Osteoblast (primary cell): Measurements from ENCODE around the gene ANO2. TPM values are rescaled to one million over a fixed set of nuclear protein-coding genes. Genes with fewer than 3 reads are reported as not detected.
"Not testable (repeated sequence)": the region's sequence is repeated elsewhere in the genome, so short reads cannot be mapped to it uniquely, and the experiment has no call there.

Source experiments
- DNase-seq: peaks from one replicate; pipeline ENCODE4 v3.0.0; 2011; ENCODE audit warnings: low spot score, mixed read lengths; ENCODE audit not compliant: insufficient read length; ENCODE audit errors: missing footprints
- H2AFZ ChIP-seq: 2 replicates; pipeline ENCODE4 v1.6.0; 2011; ENCODE audit warnings: mild to moderate bottlenecking, low read length
- H3K27ac ChIP-seq: 2 replicates; pipeline ENCODE4 v1.5.1; 2011; ENCODE audit warnings: mild to moderate bottlenecking, low read depth, low read length, moderate library complexity
- H3K27me3 ChIP-seq: 2 replicates; pipeline ENCODE4 v1.6.0; 2012; ENCODE audit warnings: mild to moderate bottlenecking, control low read depth, inconsistent platforms, low read length, moderate library complexity; ENCODE audit not compliant: insufficient read depth
- H3K36me3 ChIP-seq: 2 replicates; pipeline ENCODE4 v1.5.1; 2011; ENCODE audit warnings: mild to moderate bottlenecking, low read length, control low read depth, moderate library complexity; ENCODE audit not compliant: insufficient read depth
- H3K4me1 ChIP-seq: 2 replicates; pipeline ENCODE4 v1.5.1; 2011; ENCODE audit warnings: mild to moderate bottlenecking, low read length, control low read depth, moderate library complexity; ENCODE audit not compliant: insufficient read depth
- H3K4me2 ChIP-seq: 2 replicates; pipeline ENCODE4 v1.6.0; 2011; ENCODE audit warnings: mild to moderate bottlenecking, low read length; ENCODE audit not compliant: insufficient read depth
- H3K4me3 ChIP-seq: fragments of 200-600 bp; sonication (generic); 3 replicates; pipeline ENCODE4 v1.5.1; 2012; ENCODE audit warnings: mild to moderate bottlenecking, low read length, inconsistent platforms; ENCODE audit not compliant: insufficient read depth
- H3K79me2 ChIP-seq: 2 replicates; pipeline ENCODE4 v1.6.0; 2012; ENCODE audit warnings: mild to moderate bottlenecking, low read length, control low read depth, inconsistent platforms; ENCODE audit not compliant: insufficient read depth
- H3K9me3 ChIP-seq: 2 replicates; pipeline ENCODE4 v1.5.1; 2011; ENCODE audit warnings: low read depth, low read length, control low read depth
- H4K20me1 ChIP-seq: 2 replicates; pipeline ENCODE4 v1.6.0; 2012; ENCODE audit warnings: mild to moderate bottlenecking, low read length, control low read depth; ENCODE audit not compliant: insufficient read depth
- CTCF ChIP-seq: IDR thresholded peaks from 2 replicates; pipeline ENCODE4 v1.5.1; 2011; ENCODE audit warnings: mild to moderate bottlenecking, low read depth, low read length, moderate library complexity; ENCODE audit errors: extremely low read depth
- total RNA-seq: library from RNA; depleted of rRNA; stranded (reverse); fragments of >200 nt; gene quantifications from 2 replicates; pipeline ENCODE4 v1.2.3, GENCODE V29; 2012

Gene ANO2
- total RNA-seq, 1 donor = under 0.01 TPM

GRCh38 chr12:5846950-5847349 lies 98.1 kb downstream of the ANO2 start:
- Histone ChIP-seq H3K27me3 (no peaks in the 10 kb centered on the region), H2AFZ (no peak overlapping the region), H3K27ac (no peak overlapping the region), H3K4me2 (no peak overlapping the region), H3K36me3 (no peaks in the 10 kb centered on the region), H3K4me1 (no peaks in the 10 kb centered on the region), H4K20me1 (no peaks in the 10 kb centered on the region), H3K4me3 (no peak overlapping the region), H3K79me2 (no peaks in the 10 kb centered on the region), H3K9me3 (no peaks in the 10 kb centered on the region)
- TF ChIP-seq CTCF = no peak
- DNase-seq = no peak

GRCh38 chr12:5840944-5841343 lies 104.1 kb downstream of the ANO2 start:
- no peak overlapping the region for H3K4me3 ChIP-seq

GRCh38 chr12:5830111-5830510 lies 114.9 kb downstream of the ANO2 start:
- Histone ChIP-seq H3K4me1 (no peaks in the 10 kb centered on the region), H3K4me2 (no peak overlapping the region), H4K20me1 (no peaks in the 10 kb centered on the region), H3K9me3 (no peaks in the 10 kb centered on the region), H3K79me2 (no peaks in the 10 kb centered on the region), H3K27ac (no peak overlapping the region), H3K27me3 (no peaks in the 10 kb centered on the region), H2AFZ (no peak overlapping the region), H3K36me3 (no peaks in the 10 kb centered on the region), H3K4me3 (no peak overlapping the region)
- TF ChIP-seq CTCF = no peak
- no peak for DNase-seq

More at GRCh38 chr12:5840944-5841343, 104.1 kb downstream of the ANO2 start:
- H2AFZ ChIP-seq = no peak overlapping the region
- H3K4me2 ChIP-seq = no peak overlapping the region
- no peaks in the 10 kb centered on the region for H3K9me3 ChIP-seq
- H3K27me3 ChIP-seq = no peaks in the 10 kb centered on the region
- no peak for DNase-seq
- no peak for TF ChIP-seq CTCF
- no peaks in the 10 kb centered on the region for H3K79me2 ChIP-seq
- H3K27ac ChIP-seq = no peak overlapping the region
- no peaks in the 10 kb centered on the region for H4K20me1 ChIP-seq
- no peaks in the 10 kb centered on the region for H3K4me1 ChIP-seq
- no peaks in the 10 kb centered on the region for H3K36me3 ChIP-seq

- no peak for TF ChIP-seq CTCF
- Histone ChIP-seq H3K79me2 (no peaks in the 10 kb centered on the region), H3K27me3 (no peaks in the 10 kb centered on the region), H2AFZ (no peak overlapping the region), H3K4me1 (no peaks in the 10 kb centered on the region), H3K36me3 (no peaks in the 10 kb centered on the region), H3K4me2 (no peak overlapping the region), H3K4me3 (no peak overlapping the region), H3K9me3 (no peaks in the 10 kb centered on the region), H4K20me1 (no peaks in the 10 kb centered on the region), H3K27ac (no peak overlapping the region)
- no peak for DNase-seq
These were observed 117.5 kb downstream of the ANO2 start for GRCh38 chr12:5827591-5827990.

- not testable (repeated sequence) for H2AFZ ChIP-seq, H3K27ac ChIP-seq, H3K27me3 ChIP-seq, H3K79me2 ChIP-seq, H3K4me3 ChIP-seq, H3K9me3 ChIP-seq, H3K4me2 ChIP-seq, H3K4me1 ChIP-seq, DNase-seq, H4K20me1 ChIP-seq, H3K36me3 ChIP-seq
These were observed 119.3 kb downstream of the ANO2 start for GRCh38 chr12:5825761-5826160.

GRCh38 chr12:5818877-5819276 lies 126.2 kb downstream of the ANO2 start:
- H3K4me1 ChIP-seq, H3K27me3 ChIP-seq, H3K36me3 ChIP-seq, H3K27ac ChIP-seq, H3K4me3 ChIP-seq, DNase-seq, H4K20me1 ChIP-seq, H2AFZ ChIP-seq, H3K4me2 ChIP-seq, H3K9me3 ChIP-seq, H3K79me2 ChIP-seq: not testable (repeated sequence)
